GM12891 (cell line): ENCODE data around the gene E2F1.

ENCODE experiments used
- POLR2A ChIP-seq: IDR thresholded peaks from 2 replicates; pipeline ENCODE4 v1.6.1; 2011; ENCODE audit warnings: low read depth, low read length, control low read depth
- POLR2AphosphoS5 ChIP-seq: IDR thresholded peaks from 2 replicates; pipeline ENCODE4 v1.6.1; 2011; ENCODE audit warnings: low read depth, low read length, control low read depth
- POU2F2 ChIP-seq: IDR thresholded peaks from 2 replicates; pipeline ENCODE4 v1.6.1; 2011; ENCODE audit warnings: low read depth, mild to moderate bottlenecking, control low read depth, low read length, moderate library complexity
- SPI1 ChIP-seq: IDR thresholded peaks from 2 replicates; pipeline ENCODE4 v1.6.1; 2011; ENCODE audit warnings: low read depth, low read length, control low read depth
- TAF1 ChIP-seq: IDR thresholded peaks from 2 replicates; pipeline ENCODE4 v1.6.1; 2011; ENCODE audit warnings: low read depth, low read length, control low read depth

DNA sequence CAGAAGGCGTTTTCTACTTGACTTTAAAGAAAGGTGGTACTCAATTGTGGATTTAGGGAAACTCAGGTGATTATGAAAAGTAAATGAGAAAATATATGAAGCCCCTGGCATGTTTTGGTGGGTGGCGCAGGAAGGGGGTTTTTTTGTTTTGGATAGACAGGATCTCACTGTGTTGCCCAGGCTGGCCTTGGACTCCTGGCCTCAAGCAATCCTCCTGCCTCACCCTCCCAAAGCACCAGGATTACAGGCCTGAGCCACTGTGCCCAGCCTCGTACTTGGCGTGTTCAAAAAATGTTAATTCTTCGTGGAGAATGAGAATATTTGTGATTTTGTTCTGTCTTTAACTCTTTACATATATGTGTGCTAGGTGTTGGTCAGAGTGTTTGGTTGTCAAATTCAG, 56.2 kb downstream of the E2F1 start:
- TF ChIP-seq POLR2A (no peak), POLR2AphosphoS5 (no peak), TAF1 (no peak), SPI1 (no peak), POU2F2 (no peak)
